Measurements from ENCODE around the gene ACTR6.
"Not testable (repeated sequence)": the region's sequence is repeated elsewhere in the genome, so short reads cannot be mapped to it uniquely, and the experiment has no call there.

ACTR6 gene

GRCh38 chr12:100173111-100173510, 27.5 kb upstream of the ACTR6 start:
- ChIA-PET CTCF (no interaction called here), POLR2A (interaction anchor here (0.8 to 1.2 kb wide), 2 partner anchors 9 to 27 kb away, joined by 3 to 5 read pairs; partner anchors contain the start of gene ACTR6)
- TF ChIP-seq FOXM1 (IDR thresholded peaks at IDR 0.05; ENCODE audit: borderline replicate concordance) (no peak), ARNT (IDR thresholded peaks at IDR 0.05) (no peak)
- no peak for DNase-seq (ENCODE audit: extremely low spot score)

GRCh38 chr12:100174495-100174894, 26.1 kb upstream of the ACTR6 start:
- DNase-seq (ENCODE audit: extremely low spot score) = no peak
- TF ChIP-seq HDGF (IDR thresholded peaks at IDR 0.05; ENCODE audit: borderline replicate concordance) (no peak), CTBP1 (IDR thresholded peaks at IDR 0.05; ENCODE audit: borderline replicate concordance) (no peak), ZNF384 (IDR thresholded peaks at IDR 0.05) (no peak), NFRKB (IDR thresholded peaks at IDR 0.05) (no peak), FOXM1 (IDR thresholded peaks at IDR 0.05; ENCODE audit: borderline replicate concordance) (no peak), ARNT (IDR thresholded peaks at IDR 0.05) (no peak), ELF4 (IDR thresholded peaks at IDR 0.05) (no peak), BHLHE40 (IDR thresholded peaks at IDR 0.05; ENCODE audit: borderline replicate concordance) (no peak), FOXK2 (IDR thresholded peaks at IDR 0.05) (no peak), L3MBTL2 (conservative IDR thresholded peaks at IDR 0.05) (no peak), TARDBP (IDR thresholded peaks at IDR 0.05) (no peak), FOXA1 (IDR thresholded peaks at IDR 0.05) (no peak), LEF1 (IDR thresholded peaks at IDR 0.05; ENCODE audit: borderline replicate concordance) (no peak), SP1 (IDR thresholded peaks at IDR 0.05) (no peak), PKNOX1 (IDR thresholded peaks at IDR 0.05) (no peak), SUZ12 (IDR thresholded peaks at IDR 0.05) (no peak)
- POLR2A ChIA-PET = no interaction called here
- CTCF ChIA-PET = interaction anchor here (0.6 kb wide), 2 partner anchors 17 to 307 kb away, joined by 3 read pairs; no protein-coding TSS in a partner anchor

GRCh38 chr12:100176493-100176892, 24.1 kb upstream of the ACTR6 start:
- POLR2A ChIA-PET; DNase-seq (ENCODE audit: extremely low spot score); CTCF ChIA-PET: not testable (repeated sequence)

GRCh38 chr12:100179252-100179651, 21.4 kb upstream of the ACTR6 start:
- ChIA-PET POLR2A (no interaction called here), CTCF (no interaction called here)
- TF ChIP-seq ZNF384 (IDR thresholded peaks at IDR 0.05) (no peak), BHLHE40 (IDR thresholded peaks at IDR 0.05; ENCODE audit: borderline replicate concordance) (no peak), ELF4 (IDR thresholded peaks at IDR 0.05) (no peak), L3MBTL2 (conservative IDR thresholded peaks at IDR 0.05) (no peak), PKNOX1 (IDR thresholded peaks at IDR 0.05) (no peak)
- DNase-seq (ENCODE audit: extremely low spot score) = no peak

- no peak for DNase-seq (ENCODE audit: extremely low spot score)
- ChIA-PET CTCF (no interaction called here), POLR2A (no interaction called here)
- TF ChIP-seq ARNT (IDR thresholded peaks at IDR 0.05) (no peak), HDGF (IDR thresholded peaks at IDR 0.05; ENCODE audit: borderline replicate concordance) (no peak), TARDBP (IDR thresholded peaks at IDR 0.05) (no peak), FOXA1 (IDR thresholded peaks at IDR 0.05) (no peak), LEF1 (IDR thresholded peaks at IDR 0.05; ENCODE audit: borderline replicate concordance) (no peak), FOXM1 (IDR thresholded peaks at IDR 0.05; ENCODE audit: borderline replicate concordance) (no peak), L3MBTL2 (conservative IDR thresholded peaks at IDR 0.05) (no peak), PKNOX1 (IDR thresholded peaks at IDR 0.05) (no peak), FOXK2 (IDR thresholded peaks at IDR 0.05) (no peak), SP1 (IDR thresholded peaks at IDR 0.05) (no peak), ELF4 (IDR thresholded peaks at IDR 0.05) (no peak), NFRKB (IDR thresholded peaks at IDR 0.05) (no peak), ZNF384 (IDR thresholded peaks at IDR 0.05) (no peak), CTBP1 (IDR thresholded peaks at IDR 0.05; ENCODE audit: borderline replicate concordance) (no peak), SUZ12 (IDR thresholded peaks at IDR 0.05) (no peak), BHLHE40 (IDR thresholded peaks at IDR 0.05; ENCODE audit: borderline replicate concordance) (no peak)
Observed at GRCh38 chr12:100184549-100185145, 16.0 kb upstream of the ACTR6 start.

GRCh38 chr12:100185361-100185894, 15.2 kb upstream of the ACTR6 start:
- no peak for TF ChIP-seq ELF4 (IDR thresholded peaks at IDR 0.05)
- no peak for TF ChIP-seq NFRKB (IDR thresholded peaks at IDR 0.05)
- no peak for TF ChIP-seq BHLHE40 (IDR thresholded peaks at IDR 0.05; ENCODE audit: borderline replicate concordance)
- no peak for TF ChIP-seq SUZ12 (IDR thresholded peaks at IDR 0.05)
- no peak for TF ChIP-seq FOXK2 (IDR thresholded peaks at IDR 0.05)
- no peak for TF ChIP-seq ZNF384 (IDR thresholded peaks at IDR 0.05)
- no peak for TF ChIP-seq L3MBTL2 (conservative IDR thresholded peaks at IDR 0.05)
- TF ChIP-seq ARNT (IDR thresholded peaks at IDR 0.05) = no peak
- TF ChIP-seq FOXA1 (IDR thresholded peaks at IDR 0.05) = no peak
- no peak for TF ChIP-seq HDGF (IDR thresholded peaks at IDR 0.05; ENCODE audit: borderline replicate concordance)
- no peak for TF ChIP-seq PKNOX1 (IDR thresholded peaks at IDR 0.05)
- no peak for TF ChIP-seq SP1 (IDR thresholded peaks at IDR 0.05)
- TF ChIP-seq LEF1 (IDR thresholded peaks at IDR 0.05; ENCODE audit: borderline replicate concordance) = no peak
- CTCF ChIA-PET = interaction anchor here (0.6 to 0.7 kb wide), 2 partner anchors 10 to 165 kb away, joined by 3 read pairs; no protein-coding TSS in a partner anchor
- POLR2A ChIA-PET = no interaction called here
- no peak for DNase-seq (ENCODE audit: extremely low spot score)

All from HEK293T (cell line).